ENCODE data around the gene TRIM28. TPM values are rescaled to one million over a fixed set of nuclear protein-coding genes. Genes with fewer than 3 reads are reported as not detected.
"Not testable (repeated sequence)": the region's sequence is repeated elsewhere in the genome, so short reads cannot be mapped to it uniquely, and the experiment has no call there.

TRIM28 gene
- polyA plus RNA-seq (2013, experiment 1 of 2; ENCODE audit: insufficient read length): 734 TPM
- polyA plus RNA-seq (2013, experiment 2 of 2; ENCODE audit: insufficient read length): 463 TPM

GRCh38 chr19:58543826-58544590 is at the start of gene TRIM28:
Gene TRIM28 (plus strand): TSS chr19:58544064. CDS start chr19:58544758, 694 bp downstream.
- peak; percentile 99 for DNase-seq

- no peak for DNase-seq
These were observed 46.2 kb upstream of the TRIM28 start for GRCh38 chr19:58497634-58498170.

- no peak for DNase-seq
These were observed 45.4 kb upstream of the TRIM28 start for GRCh38 chr19:58498316-58499020.

GRCh38 chr19:58499021-58499927 is 44.6 kb upstream of the TRIM28 start:
- peak; percentile 99 for DNase-seq

GRCh38 chr19:58500242-58500641 is 43.6 kb upstream of the TRIM28 start:
- DNase-seq: no peak

- not testable (repeated sequence) for DNase-seq
These were observed 36.2 kb upstream of the TRIM28 start for GRCh38 chr19:58507602-58508223.

- DNase-seq: no peak
These were observed 34.2 kb upstream of the TRIM28 start for GRCh38 chr19:58509731-58510083.

GRCh38 chr19:58510084-58510862 is 33.6 kb upstream of the TRIM28 start:
- no peak for DNase-seq

- no peak for DNase-seq
These were observed 32.3 kb upstream of the TRIM28 start, which contains the start of gene SLC27A5 for GRCh38 chr19:58511353-58512208. Gene SLC27A5 (minus strand): TSS chr19:58511992. CDS start chr19:58511955, 37 bp downstream.

GRCh38 chr19:58513213-58513693 is 30.6 kb upstream of the TRIM28 start:
- no peak for DNase-seq

- DNase-seq: peak; percentile 81
These were observed 29.9 kb upstream of the TRIM28 start for GRCh38 chr19:58513694-58514563.

GRCh38 chr19:58514564-58515022 is 29.3 kb upstream of the TRIM28 start:
- DNase-seq: no peak

GRCh38 chr19:58515259-58515658 is 28.6 kb upstream of the TRIM28 start:
- no peak for DNase-seq

- DNase-seq: no peak
These were observed 27.5 kb upstream of the TRIM28 start for GRCh38 chr19:58516246-58516836.

GRCh38 chr19:58516964-58517833 is 26.7 kb upstream of the TRIM28 start:
- no peak for DNase-seq

GRCh38 chr19:58518256-58519086 is 25.4 kb upstream of the TRIM28 start:
- DNase-seq: no peak

GRCh38 chr19:58519087-58519354 is 24.8 kb upstream of the TRIM28 start:
- peak; percentile 80 for DNase-seq

Data from fibroblast of skin of back (primary cell).